ENCODE results near the gene SUFU.

DNA sequence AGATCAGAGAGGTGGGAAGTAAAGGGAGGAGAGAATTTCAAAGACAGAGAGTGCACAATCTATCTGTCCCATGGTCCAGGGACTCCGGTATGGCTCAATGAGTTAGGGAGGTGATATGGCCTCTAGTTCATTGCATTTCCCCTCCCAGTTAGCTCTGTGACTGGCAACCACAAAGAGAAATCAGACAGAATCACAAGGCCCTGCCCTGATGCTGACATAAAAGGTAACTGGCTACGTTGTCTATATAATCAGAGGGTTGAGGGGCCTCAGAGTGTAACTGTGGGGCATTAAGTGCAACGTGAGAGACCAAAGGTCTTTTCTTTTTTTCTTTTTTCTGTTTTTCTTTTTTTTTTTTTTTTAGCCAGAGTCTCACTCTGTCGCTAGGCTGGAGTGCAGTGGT is 45.1 kb upstream of the SUFU start:
- TF ChIP-seq, protein P1, sequence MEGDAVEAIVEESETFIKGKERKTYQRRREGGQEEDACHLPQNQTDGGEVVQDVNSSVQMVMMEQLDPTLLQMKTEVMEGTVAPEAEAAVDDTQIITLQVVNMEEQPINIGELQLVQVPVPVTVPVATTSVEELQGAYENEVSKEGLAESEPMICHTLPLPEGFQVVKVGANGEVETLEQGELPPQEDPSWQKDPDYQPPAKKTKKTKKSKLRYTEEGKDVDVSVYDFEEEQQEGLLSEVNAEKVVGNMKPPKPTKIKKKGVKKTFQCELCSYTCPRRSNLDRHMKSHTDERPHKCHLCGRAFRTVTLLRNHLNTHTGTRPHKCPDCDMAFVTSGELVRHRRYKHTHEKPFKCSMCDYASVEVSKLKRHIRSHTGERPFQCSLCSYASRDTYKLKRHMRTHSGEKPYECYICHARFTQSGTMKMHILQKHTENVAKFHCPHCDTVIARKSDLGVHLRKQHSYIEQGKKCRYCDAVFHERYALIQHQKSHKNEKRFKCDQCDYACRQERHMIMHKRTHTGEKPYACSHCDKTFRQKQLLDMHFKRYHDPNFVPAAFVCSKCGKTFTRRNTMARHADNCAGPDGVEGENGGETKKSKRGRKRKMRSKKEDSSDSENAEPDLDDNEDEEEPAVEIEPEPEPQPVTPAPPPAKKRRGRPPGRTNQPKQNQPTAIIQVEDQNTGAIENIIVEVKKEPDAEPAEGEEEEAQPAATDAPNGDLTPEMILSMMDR (IDR thresholded peaks at IDR 0.05; ENCODE audit: poor library complexity), result no peak
- TF ChIP-seq EZH2phosphoT487 (IDR thresholded peaks at IDR 0.05; ENCODE audit: low read depth, severe bottlenecking, unreplicated experiment), result no peak
